BLaER1 treated with 17β-estradiol and CSF1 and Interleukin-3, amounts not matched to agents 10 nM and 100 nM (cell line): Measurements from ENCODE around the gene TTBK2.

Experiments
- H3K27ac ChIP-seq, 11 experiments: shearing (Covaris generic); formaldehyde crosslinking; 2 replicates each; pipeline ENCODE4 v1.8.1; 2022
- H3K27me3 ChIP-seq, 11 experiments: shearing (Covaris generic); formaldehyde crosslinking; 2 replicates each; pipeline ENCODE4 v1.8.1; 2022
- H3K36me3 ChIP-seq, 11 experiments: shearing (Covaris generic); formaldehyde crosslinking; 2 replicates each; pipeline ENCODE4 v1.8.1; 2022
- H3K4me1 ChIP-seq, 10 experiments: shearing (Covaris generic); formaldehyde crosslinking; 2 replicates each; pipeline ENCODE4 v1.8.1; 2022
- H3K4me2 ChIP-seq, 11 experiments: shearing (Covaris generic); formaldehyde crosslinking; 2 replicates each; pipeline ENCODE4 v1.8.1; 2022
- H3K4me3 ChIP-seq, 10 experiments: shearing (Covaris generic); formaldehyde crosslinking; 2 replicates each; pipeline ENCODE4 v1.8.1; 2022
- H3K9ac ChIP-seq, 11 experiments: shearing (Covaris generic); formaldehyde crosslinking; 2 replicates each; pipeline ENCODE4 v1.8.1; 2022
- H3K9me3 ChIP-seq, 11 experiments: shearing (Covaris generic); formaldehyde crosslinking; replicated peaks in 1 of 11; 2 replicates each; pipeline ENCODE4 v1.8.1; 2022
- H4K20me1 ChIP-seq, 11 experiments: shearing (Covaris generic); formaldehyde crosslinking; 2 replicates each; pipeline ENCODE4 v1.8.1; 2022
- Cebpa-rat ChIP-seq, 11 experiments: shearing (Covaris generic); IDR thresholded peaks; 2 replicates each; pipeline ENCODE4 v1.8.1; 2022

TTBK2 gene

DNA sequence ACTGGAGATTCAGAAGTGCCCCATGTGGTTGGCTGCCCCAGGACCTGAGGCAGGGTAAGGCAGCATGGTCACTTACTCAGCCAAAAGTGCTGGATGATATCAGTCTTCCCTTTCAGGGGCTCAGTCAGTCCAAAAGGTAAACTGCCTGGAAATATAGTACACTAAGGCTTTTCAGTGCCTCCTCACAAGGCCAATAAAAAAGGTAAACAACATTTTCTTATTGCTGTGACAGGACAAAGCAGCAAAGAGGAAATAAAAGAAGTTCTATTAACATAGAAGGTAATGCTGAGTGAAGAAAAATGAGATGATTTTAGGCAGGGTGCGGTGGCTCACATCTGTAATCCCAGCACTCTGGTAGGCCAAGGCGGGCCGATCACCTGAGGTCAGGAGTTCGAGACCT, 117.1 kb downstream of the TTBK2 start:
- 0 out of 22 replicates have a peak, but pooled peaks cover 0 to 4% (median 0%) of the 10 kb centered on the region in 11 experiments for H4K20me1 ChIP-seq
- TF ChIP-seq Cebpa-rat (IDR thresholded peaks at IDR 0.05), result no peak
- H3K4me3 ChIP-seq, result no peak overlapping the region
- no peaks in the 10 kb centered on the region for H3K27me3 ChIP-seq
- H3K9ac ChIP-seq, result no peak overlapping the region
- H3K4me1 ChIP-seq, result no peaks in the 10 kb centered on the region
- peaks cover 33 to 79% (median 52%) of the 10 kb centered on the region in 11 experiments for H3K36me3 ChIP-seq
- H3K27ac ChIP-seq, result no peak overlapping the region
- H3K4me2 ChIP-seq, result no peak overlapping the region
- H3K9me3 ChIP-seq, result no peaks in the 10 kb centered on the region

DNA sequence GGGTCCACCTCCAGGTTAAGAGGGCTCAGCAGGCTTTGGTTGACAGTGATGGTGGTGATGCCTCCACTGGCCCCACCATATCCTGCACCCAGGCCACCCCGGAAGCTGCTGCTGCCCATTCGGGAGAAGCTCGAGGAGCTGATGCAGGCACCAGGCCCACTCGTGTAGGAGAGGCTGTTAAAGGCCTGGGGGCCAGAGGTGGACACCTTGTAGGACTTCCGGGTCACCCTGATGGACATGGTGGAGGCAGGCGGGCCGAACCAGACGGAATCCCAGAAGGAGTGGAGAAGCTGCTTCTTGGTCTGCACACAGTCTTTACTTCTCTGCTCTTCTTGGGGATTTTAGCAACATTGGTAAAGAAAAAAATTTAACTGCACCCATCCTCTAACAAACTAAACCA, 118.4 kb downstream of the TTBK2 start:
- no peak for TF ChIP-seq Cebpa-rat (IDR thresholded peaks at IDR 0.05)
- Histone ChIP-seq H3K9me3 (no peaks in the 10 kb centered on the region), H4K20me1 (0 out of 22 replicates have a peak, but pooled peaks cover 0 to 4% (median 0%) of the 10 kb centered on the region in 11 experiments), H3K9ac (no peak overlapping the region), H3K4me1 (no peaks in the 10 kb centered on the region), H3K4me3 (no peak overlapping the region), H3K27me3 (no peaks in the 10 kb centered on the region), H3K4me2 (no peak overlapping the region), H3K27ac (no peak overlapping the region), H3K36me3 (peaks cover 32 to 68% (median 48%) of the 10 kb centered on the region in 11 experiments)

DNA sequence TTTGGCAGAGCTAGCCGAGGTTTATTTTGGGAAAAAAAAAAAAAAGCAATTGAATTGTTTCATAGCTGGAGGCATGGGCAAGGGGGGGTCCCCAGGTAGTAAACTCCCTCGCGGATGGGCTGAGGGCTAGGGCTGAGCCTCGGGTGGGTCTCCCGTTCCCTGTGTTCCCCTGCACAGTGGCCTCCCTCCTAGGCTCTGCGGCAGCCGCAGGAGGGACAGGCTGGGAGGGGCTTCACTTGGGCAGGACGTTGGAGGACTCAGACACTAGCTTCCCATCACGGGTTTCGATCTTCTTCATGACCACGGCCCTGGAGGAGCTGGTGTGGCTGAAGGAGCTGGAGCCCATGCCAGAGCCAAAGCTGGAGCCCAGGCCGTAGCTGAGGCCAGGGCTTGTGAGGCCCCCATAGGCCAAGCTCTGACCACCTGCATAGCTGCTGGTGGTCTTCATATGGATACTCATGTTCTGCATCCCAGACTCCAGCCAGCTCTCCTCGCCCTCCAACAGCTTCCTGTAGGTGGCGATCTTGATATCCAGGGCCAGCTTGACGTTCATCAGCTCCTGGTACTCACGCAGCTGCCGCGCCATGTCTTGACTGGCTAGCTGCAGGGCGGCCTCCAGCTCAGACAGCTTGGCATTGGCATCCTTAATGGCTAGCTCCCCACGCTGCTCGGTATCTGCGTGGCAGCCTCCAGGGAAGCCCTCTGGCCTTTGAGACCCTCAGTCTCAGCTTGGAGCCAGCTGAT, 119.7 kb downstream of the TTBK2 start:
- Histone ChIP-seq H3K27ac (no peak overlapping the region), H3K4me3 (no peak overlapping the region), H3K27me3 (no peaks in the 10 kb centered on the region), H3K9me3 (no peaks in the 10 kb centered on the region), H3K4me2 (no peak overlapping the region), H3K9ac (no peak overlapping the region), H4K20me1 (0 out of 22 replicates have a peak, but pooled peaks cover 0 to 4% (median 0%) of the 10 kb centered on the region in 11 experiments), H3K4me1 (peaks cover 0 to 10% (median 0%) of the 10 kb centered on the region in 10 experiments; a peak in 2 of 20 replicates), H3K36me3 (peaks cover 31 to 55% (median 37%) of the 10 kb centered on the region in 11 experiments)
- no peak for TF ChIP-seq Cebpa-rat (IDR thresholded peaks at IDR 0.05)

DNA sequence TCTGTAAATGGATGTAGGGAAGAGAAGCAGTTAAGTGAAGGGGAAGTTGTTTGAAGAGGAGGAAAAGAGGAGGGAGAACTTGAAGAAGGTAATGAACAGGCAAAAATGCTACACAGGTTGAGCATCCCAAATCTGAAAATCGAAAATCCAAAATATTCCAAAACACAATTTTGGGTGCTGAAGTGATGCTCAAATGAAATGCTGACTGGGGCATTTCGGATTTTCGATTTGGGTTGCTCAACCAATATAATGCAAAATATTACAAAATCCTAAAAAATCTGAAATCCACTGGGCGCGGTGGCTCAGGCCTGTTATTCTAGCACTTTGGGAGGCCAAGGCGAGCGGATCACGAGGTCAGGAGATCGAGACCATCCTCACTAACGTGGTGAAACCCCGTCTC, 121.8 kb downstream of the TTBK2 start:
- Histone ChIP-seq H3K36me3 (peaks cover 30 to 48% (median 36%) of the 10 kb centered on the region in 11 experiments), H3K9ac (no peak overlapping the region), H3K9me3 (no peaks in the 10 kb centered on the region), H3K27me3 (no peaks in the 10 kb centered on the region), H3K4me2 (no peak overlapping the region), H4K20me1 (0 out of 22 replicates have a peak, but pooled peaks cover 0 to 4% (median 0%) of the 10 kb centered on the region in 11 experiments), H3K27ac (no peak overlapping the region), H3K4me1 (peaks cover 0 to 10% (median 0%) of the 10 kb centered on the region in 10 experiments; a peak in 2 of 20 replicates), H3K4me3 (no peak overlapping the region)
- no peak for TF ChIP-seq Cebpa-rat (IDR thresholded peaks at IDR 0.05)

DNA sequence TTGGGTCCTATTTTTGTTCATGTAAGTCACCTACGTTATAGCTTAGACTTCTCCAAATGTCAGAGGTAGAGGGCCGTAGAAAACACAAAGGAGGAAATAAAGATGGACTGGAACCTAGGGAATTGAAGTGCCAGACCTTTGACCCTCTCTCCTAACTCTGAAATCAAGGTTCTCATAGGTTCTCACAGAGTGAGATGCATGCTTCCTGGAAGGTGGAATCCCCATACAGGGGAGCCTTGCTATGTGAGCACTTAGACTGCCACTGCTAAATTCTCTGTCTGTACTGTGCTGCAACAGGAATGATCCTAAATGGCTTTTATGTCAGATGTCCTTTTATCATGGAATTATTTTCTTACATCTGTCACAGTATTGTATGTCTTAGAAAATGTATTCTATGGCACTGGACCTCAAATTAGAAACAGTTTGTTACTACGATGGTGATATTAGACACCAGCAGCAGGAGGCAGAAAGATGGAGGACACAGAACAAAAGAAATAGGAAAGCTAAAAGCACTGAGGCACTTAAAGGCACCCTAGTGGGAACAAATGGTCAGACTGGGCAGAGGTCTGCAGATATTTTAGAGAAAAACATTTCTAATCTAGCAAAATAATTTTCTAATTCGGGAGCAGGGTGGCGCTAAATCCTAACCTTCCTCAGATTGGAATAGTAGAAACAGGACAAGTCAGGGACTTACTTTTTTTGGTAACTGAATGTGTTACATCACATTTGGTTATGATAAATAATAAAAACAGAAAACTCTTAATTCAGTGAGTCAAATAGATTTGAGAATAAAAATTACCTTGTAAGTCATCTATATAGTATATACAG, 123.4 kb downstream of the TTBK2 start:
- H3K4me2 ChIP-seq, result no peak overlapping the region

DNA sequence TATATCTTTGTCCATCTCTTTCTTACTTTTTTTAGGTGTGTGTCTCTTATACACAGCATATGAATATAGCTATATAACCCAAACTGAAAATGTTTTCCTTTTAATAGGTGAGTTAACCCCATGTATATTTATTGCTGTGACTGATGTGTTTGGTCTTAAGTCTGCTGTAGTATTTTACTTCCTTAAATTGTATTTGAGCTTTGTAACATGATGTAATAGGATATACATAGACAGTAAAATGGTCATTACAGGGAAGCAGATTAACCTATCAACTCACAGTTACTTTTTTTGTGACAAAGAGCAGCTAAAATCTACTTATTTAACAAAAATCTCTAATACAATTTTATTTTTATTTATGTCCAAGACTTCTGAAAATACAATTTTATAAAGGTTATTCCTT, 131.9 kb downstream of the TTBK2 start:
- H4K20me1 ChIP-seq, result no peaks in the 10 kb centered on the region
- H3K36me3 ChIP-seq, result peaks cover 4 to 58% (median 20%) of the 10 kb centered on the region in 11 experiments; a peak in 18 of 22 replicates
- no peaks in the 10 kb centered on the region for H3K27me3 ChIP-seq
- no peak overlapping the region for H3K27ac ChIP-seq
- H3K4me2 ChIP-seq, result no peak overlapping the region
- TF ChIP-seq Cebpa-rat (IDR thresholded peaks at IDR 0.05), result no peak
- H3K4me1 ChIP-seq, result peaks cover 0 to 11% (median 0%) of the 10 kb centered on the region in 10 experiments; a peak in 3 of 20 replicates
- H3K9me3 ChIP-seq, result no peaks in the 10 kb centered on the region
- no peak overlapping the region for H3K9ac ChIP-seq
- H3K4me3 ChIP-seq, result no peak overlapping the region

More for the DNA sequence above, 123.4 kb downstream of the TTBK2 start:
- peaks cover 0 to 10% (median 0%) of the 10 kb centered on the region in 10 experiments; a peak in 2 of 20 replicates for H3K4me1 ChIP-seq
- no peaks in the 10 kb centered on the region for H3K9me3 ChIP-seq
- TF ChIP-seq Cebpa-rat (IDR thresholded peaks at IDR 0.05), result no peak
- peaks cover 21 to 46% (median 33%) of the 10 kb centered on the region in 11 experiments for H3K36me3 ChIP-seq
- no peaks in the 10 kb centered on the region for H3K27me3 ChIP-seq
- H4K20me1 ChIP-seq, result 0 out of 22 replicates have a peak, but pooled peaks cover 0 to 4% (median 0%) of the 10 kb centered on the region in 11 experiments
- H3K4me3 ChIP-seq, result no peak overlapping the region
- H3K9ac ChIP-seq, result no peak overlapping the region
- no peak overlapping the region for H3K27ac ChIP-seq

DNA sequence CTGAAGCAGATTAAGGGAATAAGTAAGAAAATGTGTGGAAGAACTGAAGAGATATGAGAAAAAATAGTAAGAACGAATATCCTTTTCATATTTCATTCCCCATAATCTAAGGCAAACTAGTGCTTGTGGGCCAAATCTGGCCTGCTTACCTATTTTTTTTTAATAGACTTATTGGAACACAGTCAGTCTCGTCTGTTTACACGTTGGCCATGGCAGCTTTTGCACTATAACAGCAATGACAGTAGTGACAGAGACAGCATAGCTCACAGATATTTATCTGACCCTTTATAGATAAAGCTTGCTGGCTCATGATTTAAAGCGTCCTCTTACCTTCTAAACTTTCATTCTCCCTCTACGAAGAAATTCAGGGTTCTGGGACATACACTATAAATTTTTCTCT, 133.6 kb downstream of the TTBK2 start:
- peaks cover 0 to 11% (median 0%) of the 10 kb centered on the region in 10 experiments; a peak in 3 of 20 replicates for H3K4me1 ChIP-seq
- no peak for TF ChIP-seq Cebpa-rat (IDR thresholded peaks at IDR 0.05)
- H3K9ac ChIP-seq, result no peak overlapping the region
- peaks cover 14 to 58% (median 24%) of the 10 kb centered on the region in 11 experiments; a peak in 21 of 22 replicates for H3K36me3 ChIP-seq
- H3K27ac ChIP-seq, result no peak overlapping the region
- H3K9me3 ChIP-seq, result no peaks in the 10 kb centered on the region
- H3K4me2 ChIP-seq, result no peak overlapping the region
- no peak overlapping the region for H3K4me3 ChIP-seq
- H4K20me1 ChIP-seq, result no peaks in the 10 kb centered on the region
- no peaks in the 10 kb centered on the region for H3K27me3 ChIP-seq

DNA sequence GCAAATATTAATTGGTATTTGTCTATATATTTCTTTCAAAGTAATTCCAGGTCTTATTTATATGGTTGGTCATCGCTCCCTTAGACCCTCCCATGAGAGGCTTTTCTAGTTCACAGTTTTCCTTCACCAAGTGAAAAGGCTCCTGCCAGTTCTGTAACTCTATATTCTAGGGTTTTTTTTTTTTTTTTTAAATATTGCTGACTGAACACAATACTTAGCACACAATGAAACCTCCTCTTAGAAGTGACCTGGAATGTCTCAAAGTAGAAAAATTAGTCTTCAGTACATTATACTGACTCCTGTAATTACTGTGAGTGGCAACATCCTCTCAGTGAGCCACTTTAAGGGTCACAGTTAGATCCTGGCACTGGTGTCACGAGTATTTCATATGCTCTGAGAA, 135.0 kb downstream of the TTBK2 start:
- Histone ChIP-seq H3K9ac (no peak overlapping the region), H3K4me2 (no peak overlapping the region), H3K9me3 (no peaks in the 10 kb centered on the region), H3K27me3 (no peaks in the 10 kb centered on the region), H4K20me1 (no peaks in the 10 kb centered on the region), H3K27ac (no peak overlapping the region), H3K36me3 (peaks cover 14 to 61% (median 32%) of the 10 kb centered on the region in 11 experiments; a peak in 21 of 22 replicates), H3K4me3 (no peak overlapping the region), H3K4me1 (peaks cover 0 to 11% (median 0%) of the 10 kb centered on the region in 10 experiments; a peak in 3 of 20 replicates)
- no peak for TF ChIP-seq Cebpa-rat (IDR thresholded peaks at IDR 0.05)

DNA sequence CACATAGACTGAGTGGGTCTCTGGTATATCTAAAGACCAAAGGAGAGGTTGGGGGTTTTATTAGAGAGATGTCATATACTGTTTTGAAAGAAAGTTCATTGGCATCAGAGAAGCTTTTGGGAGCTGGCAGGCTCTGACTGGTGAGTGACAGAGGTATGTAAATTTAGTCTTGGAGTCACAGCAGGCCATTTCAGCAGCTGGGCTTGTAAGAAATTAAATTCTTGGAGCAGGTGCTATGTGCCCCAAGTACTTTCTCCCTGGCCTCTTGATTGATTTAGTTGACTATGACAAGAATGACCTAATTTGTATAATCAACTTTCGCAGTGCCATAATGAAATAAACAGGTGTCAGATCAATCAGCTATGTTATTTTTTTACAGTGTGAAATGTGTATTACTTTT, 135.9 kb downstream of the TTBK2 start:
- no peak overlapping the region for H3K4me2 ChIP-seq
- no peak for TF ChIP-seq Cebpa-rat (IDR thresholded peaks at IDR 0.05)
- H3K27me3 ChIP-seq, result no peaks in the 10 kb centered on the region
- H3K4me1 ChIP-seq, result peaks cover 0 to 11% (median 0%) of the 10 kb centered on the region in 10 experiments; a peak in 3 of 20 replicates
- H3K9me3 ChIP-seq, result no peaks in the 10 kb centered on the region
- H3K9ac ChIP-seq, result no peak overlapping the region
- H4K20me1 ChIP-seq, result no peaks in the 10 kb centered on the region
- H3K27ac ChIP-seq, result no peak overlapping the region
- no peak overlapping the region for H3K4me3 ChIP-seq
- peaks cover 14 to 53% (median 28%) of the 10 kb centered on the region in 11 experiments; a peak in 21 of 22 replicates for H3K36me3 ChIP-seq
